Measurements from ENCODE around the gene CDC6.

CDC6 gene

DNA sequence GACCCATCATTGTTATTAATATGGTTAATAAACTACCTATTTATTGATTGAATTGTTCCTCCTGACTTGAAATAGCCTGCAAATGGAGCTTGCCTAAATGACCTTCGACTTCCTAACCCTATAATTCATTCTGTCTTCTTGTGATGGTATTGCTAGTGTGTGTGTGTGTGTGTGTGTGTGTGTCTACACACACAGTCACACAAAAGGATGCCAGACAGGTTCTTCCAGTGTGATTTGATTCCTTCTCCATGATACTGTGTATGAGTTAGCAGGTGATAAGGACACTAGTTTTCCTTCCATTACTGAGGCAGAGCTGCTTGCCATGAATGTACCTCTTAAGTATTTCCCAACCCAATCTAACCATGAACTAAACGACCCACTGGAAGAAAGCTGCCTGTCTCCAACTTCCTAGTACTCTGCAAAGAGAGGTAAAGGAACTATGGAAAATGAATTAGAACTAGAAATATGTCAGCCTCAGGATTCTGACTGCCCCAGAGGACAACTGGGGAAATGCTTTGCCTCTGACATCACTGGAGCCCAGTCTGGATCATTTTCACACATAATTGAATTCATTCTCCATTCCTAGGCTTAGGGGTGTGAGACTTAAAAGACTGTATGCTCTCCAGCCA lies 3.5 kb upstream of the CDC6 start:
- peak; percentile 84 for DNase-seq (ENCODE audit: low read depth)
- H3K4me3 ChIP-seq (ENCODE audit: low read depth, low read length): no peak overlapping the region
- TF ChIP-seq, protein P1, sequence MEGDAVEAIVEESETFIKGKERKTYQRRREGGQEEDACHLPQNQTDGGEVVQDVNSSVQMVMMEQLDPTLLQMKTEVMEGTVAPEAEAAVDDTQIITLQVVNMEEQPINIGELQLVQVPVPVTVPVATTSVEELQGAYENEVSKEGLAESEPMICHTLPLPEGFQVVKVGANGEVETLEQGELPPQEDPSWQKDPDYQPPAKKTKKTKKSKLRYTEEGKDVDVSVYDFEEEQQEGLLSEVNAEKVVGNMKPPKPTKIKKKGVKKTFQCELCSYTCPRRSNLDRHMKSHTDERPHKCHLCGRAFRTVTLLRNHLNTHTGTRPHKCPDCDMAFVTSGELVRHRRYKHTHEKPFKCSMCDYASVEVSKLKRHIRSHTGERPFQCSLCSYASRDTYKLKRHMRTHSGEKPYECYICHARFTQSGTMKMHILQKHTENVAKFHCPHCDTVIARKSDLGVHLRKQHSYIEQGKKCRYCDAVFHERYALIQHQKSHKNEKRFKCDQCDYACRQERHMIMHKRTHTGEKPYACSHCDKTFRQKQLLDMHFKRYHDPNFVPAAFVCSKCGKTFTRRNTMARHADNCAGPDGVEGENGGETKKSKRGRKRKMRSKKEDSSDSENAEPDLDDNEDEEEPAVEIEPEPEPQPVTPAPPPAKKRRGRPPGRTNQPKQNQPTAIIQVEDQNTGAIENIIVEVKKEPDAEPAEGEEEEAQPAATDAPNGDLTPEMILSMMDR (conservative IDR thresholded peaks at IDR 0.05; ENCODE audit: low read depth, low read length): peak; percentile 43

DNA sequence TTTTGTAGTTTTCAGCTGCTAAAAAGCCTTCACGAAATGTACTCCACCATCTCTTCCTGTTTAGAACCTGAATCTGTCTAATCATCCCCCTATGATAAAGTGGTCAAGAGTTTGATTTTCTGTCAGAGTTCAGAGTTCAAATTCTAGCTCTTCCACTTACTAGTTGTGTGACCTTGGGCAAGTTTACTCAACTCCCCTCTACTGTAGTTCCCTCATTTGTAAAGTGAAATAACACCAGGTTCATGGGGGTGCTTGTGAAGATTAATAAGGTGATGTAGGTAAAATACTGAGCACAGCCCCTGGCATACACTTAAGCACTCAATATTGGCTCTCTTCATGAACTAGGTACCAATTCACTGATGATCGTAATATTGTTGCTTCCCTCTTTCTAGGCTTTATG lies 1.2 kb upstream of the CDC6 start:
- TF ChIP-seq, protein P1 (conservative IDR thresholded peaks at IDR 0.05; ENCODE audit: low read depth, low read length): no peak
- DNase-seq (ENCODE audit: low read depth): no peak
- no peak overlapping the region for H3K4me3 ChIP-seq (ENCODE audit: low read depth, low read length)

DNA sequence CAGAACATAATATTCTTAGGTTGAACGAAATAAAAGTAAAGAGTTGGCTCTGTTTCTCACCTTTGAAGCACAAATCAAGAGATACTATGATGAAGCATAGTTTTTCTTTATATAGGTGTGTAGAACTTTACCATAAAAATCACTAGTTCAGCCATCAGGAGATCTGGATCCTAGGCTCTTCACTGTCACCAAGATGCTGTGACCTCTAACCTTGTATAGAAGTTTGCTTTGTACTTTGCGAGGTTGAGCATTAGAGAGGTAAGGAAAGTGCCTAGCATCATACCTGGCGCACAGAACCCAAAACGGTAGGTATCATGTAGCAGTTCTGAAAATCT lies 553 bp upstream of the CDC6 start:
- DNase-seq (ENCODE audit: low read depth): no peak
- TF ChIP-seq, protein P1 (conservative IDR thresholded peaks at IDR 0.05; ENCODE audit: low read depth, low read length): no peak
- peak overlapping the region; percentile 39 for H3K4me3 ChIP-seq (ENCODE audit: low read depth, low read length)

DNA sequence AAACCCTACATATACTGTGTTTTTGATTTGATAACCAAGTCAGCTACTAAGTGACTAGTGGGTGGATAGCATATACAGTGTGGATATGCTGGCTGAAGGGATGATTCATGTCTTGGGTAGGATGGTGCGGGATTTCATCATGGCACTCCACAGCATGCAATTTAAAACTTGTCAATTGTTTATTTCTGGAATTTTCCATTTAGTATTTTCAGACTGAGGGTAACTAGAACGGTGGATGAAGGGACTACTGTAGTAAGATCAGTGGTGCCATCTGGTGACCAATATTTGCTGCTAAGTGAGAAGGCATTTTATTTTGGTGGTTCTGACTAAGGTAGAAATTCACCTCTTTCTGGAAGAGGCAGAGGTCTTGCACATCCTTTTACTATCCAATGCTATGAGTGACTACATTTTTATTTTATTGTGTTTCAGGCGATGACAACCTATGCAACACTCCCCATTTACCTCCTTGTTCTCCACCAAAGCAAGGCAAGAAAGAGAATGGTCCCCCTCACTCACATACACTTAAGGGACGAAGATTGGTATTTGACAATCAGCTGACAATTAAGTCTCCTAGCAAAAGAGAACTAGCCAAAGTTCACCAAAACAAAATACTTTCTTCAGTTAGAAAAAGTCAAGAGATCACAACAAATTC lies 3.1 kb downstream of the CDC6 start:
- DNase-seq (ENCODE audit: low read depth): peak; percentile 98
- H3K4me3 ChIP-seq (ENCODE audit: low read depth, low read length): no peak overlapping the region
- TF ChIP-seq, protein P1 (conservative IDR thresholded peaks at IDR 0.05; ENCODE audit: low read depth, low read length): peak; percentile 72

DNA sequence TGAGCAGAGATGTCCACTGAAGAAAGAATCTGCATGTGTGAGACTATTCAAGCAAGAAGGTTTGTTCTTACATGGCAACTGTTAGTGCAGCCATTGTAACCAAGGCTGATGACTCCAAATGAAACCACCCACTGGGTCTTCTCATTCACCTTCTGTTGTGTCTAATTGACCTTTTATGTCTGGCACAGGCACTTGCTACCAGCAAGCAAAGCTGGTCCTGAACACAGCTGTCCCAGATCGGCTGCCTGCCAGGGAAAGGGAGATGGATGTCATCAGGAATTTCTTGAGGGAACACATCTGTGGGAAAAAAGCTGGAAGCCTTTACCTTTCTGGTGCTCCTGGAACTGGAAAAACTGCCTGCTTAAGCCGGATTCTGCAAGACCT lies 3.6 kb downstream of the CDC6 start:
- TF ChIP-seq, protein P1 (conservative IDR thresholded peaks at IDR 0.05; ENCODE audit: low read depth, low read length): no peak
- H3K4me3 ChIP-seq (ENCODE audit: low read depth, low read length): no peak overlapping the region
- no peak for DNase-seq (ENCODE audit: low read depth)

DNA sequence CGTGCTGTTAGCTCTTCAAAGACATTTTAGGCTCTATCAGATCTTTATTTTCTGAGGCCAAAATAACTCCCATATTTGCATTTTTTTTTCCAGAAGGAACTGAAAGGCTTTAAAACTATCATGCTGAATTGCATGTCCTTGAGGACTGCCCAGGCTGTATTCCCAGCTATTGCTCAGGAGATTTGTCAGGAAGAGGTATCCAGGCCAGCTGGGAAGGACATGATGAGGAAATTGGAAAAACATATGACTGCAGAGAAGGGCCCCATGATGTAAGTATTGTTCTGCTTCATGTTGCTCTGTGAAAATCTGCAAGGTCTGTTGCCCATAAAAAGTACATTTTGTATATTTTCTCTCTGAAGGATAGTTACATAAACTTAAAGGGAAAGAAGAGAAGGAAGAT lies 5.7 kb downstream of the CDC6 start:
- no peak overlapping the region for H3K4me3 ChIP-seq (ENCODE audit: low read depth, low read length)
- no peak for DNase-seq (ENCODE audit: low read depth)
- TF ChIP-seq, protein P1 (conservative IDR thresholded peaks at IDR 0.05; ENCODE audit: low read depth, low read length): no peak

Measured in choroid plexus epithelial cell (primary cell).